HPDE6-E6E7 (cell line): ENCODE results near the gene CD4.
A peak's percentile ranks its signal among the peaks of the same experiment; 100 is the strongest.

Experiments
- DNase-seq: peaks from one replicate; pipeline ENCODE4 v3.0.0; 2011; ENCODE audit warnings: missing footprints; ENCODE audit errors: extremely low spot score

Gene CD4

DNA sequence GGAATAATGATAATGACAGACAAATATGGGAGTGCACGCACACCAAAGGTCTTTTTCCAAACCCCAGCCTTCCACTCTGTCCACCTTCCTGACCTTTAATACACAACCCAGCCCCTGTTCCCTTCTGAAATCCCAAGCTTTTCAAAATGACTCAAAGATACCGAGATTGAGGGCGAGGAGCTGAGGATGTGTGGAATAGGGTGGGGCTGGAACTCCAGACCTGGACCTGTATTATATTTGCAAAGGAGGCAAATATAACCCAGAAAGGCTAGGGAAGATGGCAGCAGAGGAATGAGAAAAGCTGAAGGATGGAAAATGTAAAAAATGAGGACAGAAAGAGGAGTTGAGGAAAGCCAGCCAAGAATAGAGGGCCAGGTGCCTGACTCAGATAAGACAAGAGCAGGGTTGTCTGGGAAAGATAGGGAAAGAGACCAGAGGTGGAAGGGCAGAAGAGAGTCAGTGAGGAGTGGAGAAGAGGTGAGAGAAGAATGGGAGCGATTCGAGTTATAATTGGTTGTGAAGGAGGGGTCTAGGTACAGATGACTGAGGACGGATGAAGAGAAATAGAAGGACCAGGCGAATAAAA, 24.2 kb upstream of the CD4 start:
- DNase-seq: no peak

DNA sequence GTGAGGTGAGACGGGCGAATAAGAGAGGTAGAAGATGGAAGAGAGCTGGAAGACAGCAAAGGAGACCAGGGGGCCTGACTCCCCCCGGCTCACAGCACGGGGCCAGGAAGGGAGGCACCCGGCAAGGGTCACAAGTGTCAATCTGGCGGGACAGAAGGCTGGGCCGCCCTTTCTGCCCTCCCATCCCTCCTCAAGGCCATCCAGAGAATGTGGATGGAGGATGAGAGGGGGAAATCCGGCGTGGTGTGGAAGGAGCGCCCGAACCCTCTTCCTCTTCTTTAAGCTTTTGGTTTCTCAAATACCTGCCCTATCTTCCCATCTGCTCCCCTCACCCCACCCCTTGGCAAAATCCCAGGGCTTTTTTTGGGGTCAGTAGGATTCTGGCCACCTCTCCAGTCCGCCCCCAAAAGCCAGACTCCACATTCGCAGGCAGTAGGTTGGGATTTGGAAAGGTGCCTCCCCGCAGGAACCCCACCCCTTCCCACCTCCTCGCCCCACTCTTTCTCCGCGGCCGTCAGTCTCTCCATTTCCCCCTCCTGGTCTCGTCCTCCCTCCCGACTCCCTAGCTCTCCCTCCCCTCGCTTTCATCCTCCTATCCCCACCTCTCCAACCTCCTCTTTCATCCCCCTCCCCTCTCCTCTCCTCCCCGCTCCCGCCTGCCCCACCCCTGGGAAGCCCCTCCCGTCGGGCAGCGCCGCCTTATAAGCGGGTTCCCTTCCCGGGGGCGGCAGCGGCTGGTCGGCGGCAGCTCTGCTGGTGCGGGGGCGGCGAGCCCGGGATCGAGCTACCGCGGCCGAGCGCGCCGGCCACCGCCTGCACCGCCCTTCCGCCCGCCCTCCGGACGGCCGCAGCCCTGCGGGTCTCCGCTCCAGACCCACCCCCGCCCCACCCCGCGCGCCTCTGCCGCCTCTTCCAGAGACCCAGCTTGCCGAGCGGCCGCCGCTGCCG, 23.4 kb upstream of the CD4 start, which contains the start of gene PTMS:
PTMS (plus strand) TSS at position 730 of the 948 bp plus-strand sequence. CDS start 343 bp downstream, outside the sequence.
- DNase-seq: peak; percentile 43

DNA sequence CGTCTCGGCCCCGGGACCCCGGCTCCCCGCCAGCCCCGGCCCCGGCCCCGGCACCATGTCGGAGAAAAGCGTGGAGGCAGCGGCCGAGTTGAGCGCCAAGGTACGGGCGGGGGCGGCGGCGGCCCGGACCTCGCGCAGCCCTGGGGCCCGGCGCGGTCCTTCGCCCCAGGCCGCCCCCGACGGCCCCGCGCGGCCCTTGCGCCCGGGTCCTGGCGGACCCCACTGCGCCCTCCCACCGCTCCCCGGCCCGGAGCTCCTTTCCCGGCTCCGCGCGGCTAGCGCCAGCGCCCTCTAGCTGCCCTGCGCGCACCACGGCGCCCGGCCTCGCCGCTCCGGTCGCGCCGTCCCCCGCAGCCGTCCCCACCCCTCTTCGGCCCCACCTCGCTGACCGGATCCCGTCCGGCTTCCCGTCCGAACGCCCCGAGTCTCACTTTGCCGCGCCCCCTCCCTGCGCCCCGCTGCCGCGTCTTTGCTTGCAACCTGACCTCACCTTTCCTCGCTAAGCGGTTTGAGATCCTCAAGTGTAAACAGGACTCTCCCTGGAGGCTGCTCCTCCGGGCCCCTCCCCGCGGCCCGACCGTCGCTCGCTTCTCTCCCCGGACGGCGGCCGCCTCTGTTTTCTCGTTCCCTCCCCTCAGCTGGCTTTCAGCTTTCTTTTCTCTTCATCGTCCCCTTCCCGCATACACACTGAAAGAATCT, 22.5 kb upstream of the CD4 start:
- peak; percentile 62 for DNase-seq

- no peak for DNase-seq
Measured at GRCh38 chr12:6767353-6768319, 21.7 kb upstream of the CD4 start.

DNA sequence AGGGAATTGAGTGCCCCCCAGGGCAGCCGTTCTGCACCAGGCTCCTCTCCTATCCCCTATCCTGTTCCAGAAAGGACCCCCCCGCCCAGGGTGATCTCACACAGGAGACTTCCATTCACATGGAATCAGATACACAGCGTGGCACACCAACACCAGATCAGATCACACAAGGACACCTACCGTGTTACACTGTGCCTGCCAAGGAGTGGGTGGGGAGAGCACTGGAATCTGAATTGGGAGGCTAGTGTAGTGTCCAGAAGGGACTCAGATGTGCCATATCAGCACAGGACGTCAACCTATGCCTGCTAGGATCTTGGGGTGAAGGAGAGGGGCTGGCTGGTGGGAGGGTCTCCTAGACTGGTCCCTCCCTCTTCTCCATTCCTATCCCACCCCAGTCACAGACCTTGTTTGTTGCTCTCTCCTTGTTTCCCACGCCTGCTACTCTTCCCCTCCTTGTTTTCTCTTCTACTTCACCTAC, 20.9 kb upstream of the CD4 start:
- DNase-seq: no peak

DNA sequence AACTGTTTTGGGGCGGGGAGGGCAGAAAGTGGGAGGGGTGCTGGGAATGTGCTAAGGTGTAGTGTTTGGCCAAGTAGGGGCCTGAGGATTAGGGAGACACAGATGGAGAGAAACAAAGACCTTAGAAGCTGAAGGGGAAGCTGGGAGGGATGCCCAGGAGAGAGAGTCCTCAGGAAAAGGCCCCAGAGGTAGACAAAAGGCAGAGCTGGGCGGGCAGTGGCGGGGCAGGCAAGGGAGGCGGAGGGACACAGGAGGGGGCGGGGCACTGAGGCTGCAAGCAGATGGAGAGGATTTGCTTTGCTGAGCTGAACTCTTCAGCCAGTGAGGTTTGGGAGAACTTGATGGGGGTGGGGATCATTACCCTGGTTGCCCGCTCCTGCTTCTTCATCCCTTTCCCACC, 20.3 kb upstream of the CD4 start:
- DNase-seq: no peak

GRCh38 chr12:6769666-6770065, 19.7 kb upstream of the CD4 start:
- DNase-seq: no peak

DNA sequence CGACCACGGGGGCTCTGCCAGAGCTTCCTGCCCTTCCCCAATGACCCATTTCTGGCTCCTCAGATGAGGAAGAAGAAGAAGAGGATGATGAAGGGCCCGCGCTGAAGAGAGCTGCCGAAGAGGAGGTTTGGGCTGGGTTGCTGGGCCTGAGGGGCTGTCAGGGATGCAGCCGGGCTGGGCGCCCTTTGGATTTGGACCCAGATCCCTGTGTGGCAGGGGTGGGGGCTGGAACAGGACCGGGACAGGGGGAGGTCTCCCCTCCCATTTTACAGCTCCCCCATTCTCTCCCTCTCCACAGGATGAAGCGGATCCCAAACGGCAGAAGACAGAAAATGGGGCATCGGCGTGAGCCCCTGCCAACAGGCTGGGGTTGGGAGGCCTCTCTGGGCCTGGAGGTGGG, 19.2 kb upstream of the CD4 start:
- DNase-seq: no peak

DNA sequence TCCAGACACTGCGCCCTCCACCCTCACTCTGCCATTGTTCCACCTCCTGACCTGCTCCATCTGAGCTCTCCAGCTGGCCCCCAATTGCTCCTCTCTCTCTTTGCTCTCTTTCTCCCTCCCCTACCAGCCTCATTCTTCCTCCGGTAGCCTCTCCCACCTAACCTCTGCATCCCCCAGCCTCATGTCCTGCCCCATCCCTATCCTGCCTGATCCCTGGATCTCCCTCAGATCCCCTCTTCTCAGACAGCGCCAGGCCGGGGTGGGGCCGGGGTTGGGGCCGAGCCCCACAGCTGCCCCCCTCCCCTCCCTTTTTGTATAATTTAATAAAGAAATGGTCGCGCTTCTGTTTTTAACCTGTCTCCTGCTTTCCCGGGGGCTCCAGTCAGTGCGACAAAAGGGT, 18.7 kb upstream of the CD4 start:
- no peak for DNase-seq

- no peak for DNase-seq
Measured at GRCh38 chr12:6771091-6771495, 18.2 kb upstream of the CD4 start.

DNA sequence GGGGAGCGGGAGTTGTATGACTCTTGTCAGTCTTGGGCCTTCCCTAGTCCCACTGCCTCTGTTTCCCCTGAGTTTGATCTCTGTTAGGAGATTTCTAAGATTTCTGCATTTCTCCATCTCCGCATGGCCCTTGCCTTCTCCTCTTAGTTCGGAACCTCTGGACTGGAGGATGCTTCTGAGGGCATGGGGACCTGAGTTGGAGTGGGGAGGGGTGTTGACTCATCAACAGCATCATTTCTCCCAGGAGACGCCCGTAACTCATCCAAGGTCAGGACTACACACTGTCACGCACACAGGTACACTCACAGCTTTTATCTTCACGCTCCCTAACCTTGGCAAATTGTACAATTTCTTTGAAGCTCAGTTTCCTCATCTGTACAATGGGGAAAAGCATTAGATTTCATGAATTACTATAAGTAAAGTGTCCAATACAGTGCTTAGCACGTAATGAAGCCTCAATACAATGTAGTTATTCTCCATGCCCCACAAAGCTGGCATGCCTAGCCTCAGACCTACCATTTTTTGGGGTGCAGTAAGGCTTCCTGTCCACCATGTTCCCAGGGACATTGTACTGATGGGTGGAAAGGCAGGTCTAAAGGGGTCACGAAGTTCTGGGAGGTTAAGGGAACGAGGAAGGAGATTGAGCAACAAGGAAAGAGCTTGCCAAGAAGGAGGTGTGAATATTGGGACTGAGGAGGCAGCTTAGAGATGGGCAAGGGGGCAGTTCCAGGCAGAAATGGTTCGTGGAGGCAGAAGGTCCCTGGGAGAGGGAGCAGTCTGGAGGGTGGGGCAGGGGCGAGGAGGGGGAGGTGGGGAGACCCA, 17.6 kb upstream of the CD4 start:
- no peak for DNase-seq

DNA sequence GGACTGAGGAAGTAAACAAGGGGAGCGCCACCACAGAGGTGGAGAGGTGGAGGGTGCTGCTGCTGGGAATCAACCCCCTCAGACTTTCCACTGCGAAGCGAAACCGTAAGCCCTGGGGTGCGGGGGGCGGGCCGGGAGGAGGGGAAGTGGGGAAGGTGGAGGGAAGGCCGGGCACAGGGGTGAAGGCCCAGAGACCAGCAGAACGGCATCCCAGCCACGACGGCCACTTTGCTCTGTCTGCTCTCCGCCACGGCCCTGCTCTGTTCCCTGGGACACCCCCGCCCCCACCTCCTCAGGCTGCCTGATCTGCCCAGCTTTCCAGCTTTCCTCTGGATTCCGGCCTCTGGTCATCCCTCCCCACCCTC, 17.0 kb upstream of the CD4 start, which contains the start of gene LAG3:
LAG3 (plus strand) TSS at position 190 of the 365 bp plus-strand sequence. CDS start 333 bp downstream, outside the sequence.
- no peak for DNase-seq

DNA sequence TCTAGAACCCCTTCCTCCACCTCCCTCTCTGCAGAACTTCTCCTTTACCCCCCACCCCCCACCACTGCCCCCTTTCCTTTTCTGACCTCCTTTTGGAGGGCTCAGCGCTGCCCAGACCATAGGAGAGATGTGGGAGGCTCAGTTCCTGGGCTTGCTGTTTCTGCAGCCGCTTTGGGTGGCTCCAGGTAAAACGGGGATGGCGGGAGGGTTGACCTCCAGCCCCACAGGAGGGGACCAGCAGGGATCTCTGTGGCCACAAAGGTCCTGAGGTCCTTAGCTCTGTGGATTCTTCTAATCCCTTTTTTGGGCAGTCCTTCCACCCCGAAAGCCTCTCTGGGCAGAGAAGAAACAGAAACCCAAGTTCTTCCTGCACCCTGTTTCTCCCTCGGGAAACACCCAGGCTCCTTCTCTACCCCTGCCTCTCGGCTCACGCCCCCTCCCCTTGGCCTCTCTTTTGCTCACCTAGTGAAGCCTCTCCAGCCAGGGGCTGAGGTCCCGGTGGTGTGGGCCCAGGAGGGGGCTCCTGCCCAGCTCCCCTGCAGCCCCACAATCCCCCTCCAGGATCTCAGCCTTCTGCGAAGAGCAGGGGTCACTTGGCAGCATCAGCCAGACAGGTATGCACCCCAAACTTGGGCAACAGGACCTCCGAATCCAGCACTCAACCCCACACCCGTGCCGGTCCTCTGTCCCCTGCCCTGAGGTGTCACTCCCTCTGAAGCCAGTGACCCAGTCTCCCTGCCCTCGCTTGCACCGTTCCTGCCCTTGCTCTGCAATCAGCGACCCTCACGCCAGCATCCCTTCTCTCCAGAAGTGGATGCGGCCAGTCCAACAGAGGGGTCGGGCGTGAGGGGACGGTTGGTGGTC, 16.4 kb upstream of the CD4 start:
- DNase-seq: no peak

DNA sequence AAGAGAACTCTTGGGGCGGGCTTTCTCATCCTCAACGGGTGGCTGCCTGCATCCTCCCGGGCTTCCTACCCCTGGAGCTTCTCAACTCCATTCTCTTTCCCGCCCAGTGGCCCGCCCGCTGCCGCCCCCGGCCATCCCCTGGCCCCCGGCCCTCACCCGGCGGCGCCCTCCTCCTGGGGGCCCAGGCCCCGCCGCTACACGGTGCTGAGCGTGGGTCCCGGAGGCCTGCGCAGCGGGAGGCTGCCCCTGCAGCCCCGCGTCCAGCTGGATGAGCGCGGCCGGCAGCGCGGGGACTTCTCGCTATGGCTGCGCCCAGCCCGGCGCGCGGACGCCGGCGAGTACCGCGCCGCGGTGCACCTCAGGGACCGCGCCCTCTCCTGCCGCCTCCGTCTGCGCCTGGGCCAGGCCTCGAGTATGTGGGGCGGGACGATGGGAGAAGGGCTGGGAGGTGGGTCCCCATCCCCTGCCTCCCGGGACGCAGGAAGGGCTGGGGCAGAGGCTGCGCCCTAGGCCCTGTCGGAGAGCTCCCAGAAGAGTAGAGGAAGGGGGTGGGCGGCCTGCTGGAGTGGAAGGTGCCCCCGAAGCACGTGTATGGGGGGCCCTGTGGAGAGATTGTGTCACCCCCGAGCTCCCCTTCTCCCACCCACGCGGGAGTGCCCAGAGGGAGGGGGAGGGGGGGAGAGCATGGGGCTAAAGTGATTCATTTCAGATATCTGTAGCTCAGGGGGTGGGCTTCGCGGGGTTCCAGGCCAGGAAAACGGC, 15.6 kb upstream of the CD4 start:
- no peak for DNase-seq

DNA sequence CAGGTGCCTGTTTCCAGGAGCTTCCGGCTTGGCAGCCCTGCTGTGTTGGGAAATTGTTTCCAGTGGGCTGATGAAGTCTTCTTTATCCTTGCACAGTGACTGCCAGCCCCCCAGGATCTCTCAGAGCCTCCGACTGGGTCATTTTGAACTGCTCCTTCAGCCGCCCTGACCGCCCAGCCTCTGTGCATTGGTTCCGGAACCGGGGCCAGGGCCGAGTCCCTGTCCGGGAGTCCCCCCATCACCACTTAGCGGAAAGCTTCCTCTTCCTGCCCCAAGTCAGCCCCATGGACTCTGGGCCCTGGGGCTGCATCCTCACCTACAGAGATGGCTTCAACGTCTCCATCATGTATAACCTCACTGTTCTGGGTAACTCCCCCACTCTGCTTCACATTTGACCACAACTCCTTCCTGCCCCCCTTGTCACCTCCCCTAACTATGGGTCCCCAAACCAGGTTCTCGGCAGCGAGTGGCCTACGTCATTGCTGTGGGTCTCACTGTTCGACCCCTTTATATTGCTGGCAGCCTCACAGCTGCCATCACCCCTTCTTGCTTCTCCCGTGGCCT, 14.7 kb upstream of the CD4 start:
- no peak for DNase-seq

GRCh38 chr12:6775185-6776174, 13.8 kb upstream of the CD4 start:
- no peak for DNase-seq

- DNase-seq: no peak
Measured at GRCh38 chr12:6777386-6777785, 11.9 kb upstream of the CD4 start.
